Measurements from ENCODE around the gene ATP2A3.

- TF ChIP-seq SUZ12 (IDR thresholded peaks at IDR 0.05) (no peak), FOXM1 (IDR thresholded peaks at IDR 0.05; ENCODE audit: borderline replicate concordance) (no peak), ELF4 (IDR thresholded peaks at IDR 0.05) (no peak), HDGF (IDR thresholded peaks at IDR 0.05; ENCODE audit: borderline replicate concordance) (no peak), SP1 (IDR thresholded peaks at IDR 0.05) (no peak)
- TF ChIP-seq, protein P1, sequence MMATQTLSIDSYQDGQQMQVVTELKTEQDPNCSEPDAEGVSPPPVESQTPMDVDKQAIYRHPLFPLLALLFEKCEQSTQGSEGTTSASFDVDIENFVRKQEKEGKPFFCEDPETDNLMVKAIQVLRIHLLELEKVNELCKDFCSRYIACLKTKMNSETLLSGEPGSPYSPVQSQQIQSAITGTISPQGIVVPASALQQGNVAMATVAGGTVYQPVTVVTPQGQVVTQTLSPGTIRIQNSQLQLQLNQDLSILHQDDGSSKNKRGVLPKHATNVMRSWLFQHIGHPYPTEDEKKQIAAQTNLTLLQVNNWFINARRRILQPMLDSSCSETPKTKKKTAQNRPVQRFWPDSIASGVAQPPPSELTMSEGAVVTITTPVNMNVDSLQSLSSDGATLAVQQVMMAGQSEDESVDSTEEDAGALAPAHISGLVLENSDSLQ (IDR thresholded peaks at IDR 0.05) = no peak
Observed at GRCh38 chr17:3962217-3962964, 1.8 kb downstream of the ATP2A3 start.

Measured in HEK293T (cell line).